Thymus (tissue), 11 donors: ENCODE measurements around the gene SLC27A4. TPM values are rescaled to one million over a fixed set of nuclear protein-coding genes. Genes with fewer than 3 reads are reported as not detected.
"Not testable (repeated sequence)": the region's sequence is repeated elsewhere in the genome, so short reads cannot be mapped to it uniquely, and the experiment has no call there.

ENCODE experiments used
- DNase-seq, 9 donors: peaks; one replicate each; pipeline ENCODE4 v3.0.0-alpha.2; 2013; ENCODE audit warnings: low spot score in 9 of 9, low read depth in 6 of 9, missing footprints in 1 of 9
- H3K27ac ChIP-seq, 2 donors: one replicate each; pipeline ENCODE4 v1.5.1; 2013; ENCODE audit warnings: control low read depth in 1 of 2, low read depth in 1 of 2, low read length in 1 of 2, mild to moderate bottlenecking in 1 of 2, moderate library complexity in 1 of 2
- H3K27me3 ChIP-seq, 2 donors: one replicate each; pipeline ENCODE4 v1.5.1; 2013; ENCODE audit warnings: low read length in 1 of 2; ENCODE audit not compliant: control insufficient read depth in 2 of 2, insufficient read depth in 1 of 2
- H3K36me3 ChIP-seq, 2 donors: one replicate each; pipeline ENCODE4 v1.5.1; 2013; ENCODE audit warnings: low read length in 1 of 2, mild to moderate bottlenecking in 1 of 2, moderate library complexity in 1 of 2; ENCODE audit not compliant: control insufficient read depth in 2 of 2, insufficient read depth in 2 of 2
- H3K4me1 ChIP-seq, 2 donors: one replicate each; pipeline ENCODE4 v1.5.1; 2013; ENCODE audit warnings: low read length in 2 of 2; ENCODE audit not compliant: control insufficient read depth in 2 of 2, insufficient read depth in 2 of 2
- H3K4me3 ChIP-seq, 2 donors: one replicate each; pipeline ENCODE4 v1.5.1; 2013; ENCODE audit warnings: low read length in 2 of 2, control low read depth in 1 of 2, mild to moderate bottlenecking in 1 of 2
- H3K9me3 ChIP-seq, 2 donors: one replicate each; pipeline ENCODE4 v1.5.1; 2013; ENCODE audit warnings: low read length in 1 of 2, mild to moderate bottlenecking in 1 of 2; ENCODE audit not compliant: control insufficient read depth in 2 of 2, insufficient read depth in 1 of 2
- WGBS: extraction: QIAGEN DNeasy Blood & Tissue Kit; methylation state at CpG from one replicate; pipeline ENCODE4 v1.1.7; 2013; 5-methylcytosine and 5-hydroxymethylcytosine counted together
- polyA plus RNA-seq: library from polyadenylated mRNA; stranded (reverse); fragments of 200-250 nt; gene quantifications from one replicate; pipeline ENCODE4 v1.2.3, GENCODE V29; 2013
- total RNA-seq: library from RNA; stranded (reverse); fragments of 120-200 nt; gene quantifications from one replicate; pipeline ENCODE4 v1.2.4, GENCODE V29; 2013
- donor health status: healthy.

The SLC27A4 gene
- total and polyA plus RNA-seq, 2 donors, result 6.7 to 20.7 TPM

- H3K4me1 ChIP-seq, result peaks cover 0 to 15% of the 10 kb centered on the region in 2 donors
- H3K36me3 ChIP-seq, result peaks cover 12 to 16% of the 10 kb centered on the region in 2 donors
- not testable (repeated sequence) for H3K27ac ChIP-seq, H3K9me3 ChIP-seq, H3K4me3 ChIP-seq, H3K27me3 ChIP-seq, DNase-seq
- 96% methylated on average over 15 of the region's 15 CpGs for WGBS
Measured at GRCh38 chr9:128338852-128339614, 1.3 kb upstream of the SLC27A4 start.

GRCh38 chr9:128340691-128341434 lies 536 bp downstream of the SLC27A4 start:
- no peaks in the 10 kb centered on the region for H3K9me3 ChIP-seq
- no peaks in the 10 kb centered on the region for H3K27me3 ChIP-seq
- H3K36me3 ChIP-seq, result peaks cover 26% of the 10 kb centered on the region in 2 donors
- peak in 3 of 9 donors; percentile 11 to 39 (median 22) for DNase-seq
- peaks cover 0 to 15% of the 10 kb centered on the region in 2 donors for H3K4me1 ChIP-seq
- peak overlapping the region; percentile 66 to 67 for H3K4me3 ChIP-seq
- peak overlapping the region in 1 of 2 donors; percentile 62 for H3K27ac ChIP-seq
- WGBS, result 2% methylated on average over 48 of the region's 48 CpGs

DNA sequence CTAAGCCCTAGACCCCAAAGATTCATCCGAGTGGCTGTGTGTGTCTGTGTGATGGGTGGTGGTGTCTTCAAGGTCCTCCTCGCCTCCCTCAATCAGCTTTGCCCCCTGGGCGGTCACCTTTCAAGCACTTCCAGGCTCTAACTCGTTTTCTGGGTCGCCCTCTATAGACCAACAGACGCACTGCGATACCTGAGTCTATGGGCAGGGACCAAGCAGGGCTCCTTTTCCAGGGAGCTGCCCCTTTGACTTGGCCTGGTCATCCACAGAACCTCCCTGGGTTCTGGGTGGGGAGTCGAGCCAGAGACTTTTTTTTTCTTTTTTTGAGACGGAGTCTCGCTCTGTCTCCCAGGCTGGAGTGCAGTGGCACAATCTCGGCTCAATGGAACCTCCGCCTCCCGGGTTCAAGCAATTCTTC lies 1.1 kb downstream of the SLC27A4 start:
- WGBS, result 37% methylated on average over 13 of the region's 13 CpGs
- peaks cover 0 to 15% of the 10 kb centered on the region in 2 donors for H3K4me1 ChIP-seq
- no peak overlapping the region for H3K27ac ChIP-seq
- H3K27me3 ChIP-seq, result no peaks in the 10 kb centered on the region
- peak in 5 of 9 donors; percentile 43 to 80 (median 60) for DNase-seq
- no peaks in the 10 kb centered on the region for H3K9me3 ChIP-seq
- peak overlapping the region; percentile 66 to 67 for H3K4me3 ChIP-seq
- H3K36me3 ChIP-seq, result peaks cover 26 to 28% of the 10 kb centered on the region in 2 donors

GRCh38 chr9:128342971-128343680 lies 2.8 kb downstream of the SLC27A4 start:
- H3K4me3 ChIP-seq, result no peak overlapping the region
- no peak for DNase-seq
- peaks cover 35% of the 10 kb centered on the region in 2 donors for H3K36me3 ChIP-seq
- peaks cover 0 to 15% of the 10 kb centered on the region in 2 donors for H3K4me1 ChIP-seq
- H3K27ac ChIP-seq, result no peak overlapping the region
- WGBS, result 96% methylated on average over 8 of the region's 8 CpGs
- no peaks in the 10 kb centered on the region for H3K27me3 ChIP-seq
- H3K9me3 ChIP-seq, result no peaks in the 10 kb centered on the region

- Histone ChIP-seq H3K27me3 (no peaks in the 10 kb centered on the region), H3K36me3 (peaks cover 41 to 42% of the 10 kb centered on the region in 2 donors), H3K4me1 (peaks cover 0 to 15% of the 10 kb centered on the region in 2 donors), H3K4me3 (no peak overlapping the region), H3K27ac (no peak overlapping the region), H3K9me3 (no peaks in the 10 kb centered on the region)
- WGBS, result over 99% methylated on average over 4 of the region's 4 CpGs
- DNase-seq, result no peak
Measured at GRCh38 chr9:128343855-128344254, 3.5 kb downstream of the SLC27A4 start.

DNA sequence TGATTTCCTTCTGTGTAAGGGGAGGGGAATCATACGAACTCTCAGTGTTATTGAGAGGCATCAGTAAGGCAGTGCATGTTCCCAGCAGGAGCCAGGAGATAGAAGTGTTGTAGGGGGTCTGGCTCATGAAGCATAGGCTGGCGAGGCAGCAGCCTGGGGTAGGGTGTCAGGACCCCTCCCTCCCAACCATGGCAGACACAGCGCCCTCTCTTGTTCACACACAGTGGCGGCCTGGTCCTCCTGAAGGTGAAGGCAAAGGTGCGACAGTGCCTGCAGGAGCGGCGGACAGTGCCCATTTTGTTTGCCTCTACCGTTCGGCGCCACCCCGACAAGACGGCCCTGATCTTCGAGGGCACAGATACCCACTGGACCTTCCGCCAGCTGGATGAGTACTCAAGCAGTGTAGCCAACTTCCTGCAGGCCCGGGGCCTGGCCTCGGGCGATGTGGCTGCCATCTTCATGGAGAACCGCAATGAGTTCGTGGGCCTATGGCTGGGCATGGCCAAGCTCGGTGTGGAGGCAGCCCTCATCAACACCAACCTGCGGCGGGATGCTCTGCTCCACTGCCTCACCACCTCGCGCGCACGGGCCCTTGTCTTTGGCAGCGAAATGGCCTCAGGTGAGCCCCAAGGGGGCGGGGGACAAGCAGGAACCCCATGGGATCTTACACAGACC lies 4.7 kb downstream of the SLC27A4 start:
- DNase-seq, result no peak
- no peak overlapping the region for H3K27ac ChIP-seq
- H3K4me1 ChIP-seq, result peaks cover 0 to 10% of the 10 kb centered on the region in 2 donors
- no peaks in the 10 kb centered on the region for H3K9me3 ChIP-seq
- H3K27me3 ChIP-seq, result no peaks in the 10 kb centered on the region
- WGBS, result 98% methylated on average over 28 of the region's 28 CpGs
- no peak overlapping the region for H3K4me3 ChIP-seq
- peaks cover 45 to 52% of the 10 kb centered on the region in 2 donors for H3K36me3 ChIP-seq

DNA sequence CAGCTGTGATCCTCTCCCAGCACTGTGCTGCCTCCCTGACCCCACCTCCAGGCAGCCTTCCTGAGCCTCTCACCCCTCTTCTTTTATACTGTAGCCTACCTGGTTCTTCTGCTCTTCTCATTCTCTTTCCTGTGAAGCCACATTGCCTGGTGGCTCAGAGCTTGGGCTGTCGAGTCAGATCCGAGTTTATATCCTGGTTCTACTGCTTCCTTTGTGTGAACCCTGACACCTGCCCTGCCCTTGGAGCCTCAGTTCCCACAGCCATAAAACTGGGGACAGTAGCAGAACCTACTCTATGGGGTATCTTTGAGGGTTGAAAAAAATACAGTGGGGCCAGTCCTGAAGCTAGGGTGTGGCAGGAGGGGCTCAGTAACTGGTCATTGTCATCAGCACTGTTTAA lies 8.8 kb downstream of the SLC27A4 start:
- Histone ChIP-seq H3K27me3 (no peaks in the 10 kb centered on the region), H3K27ac (no peak overlapping the region), H3K36me3 (peaks cover 44 to 59% of the 10 kb centered on the region in 2 donors), H3K9me3 (no peaks in the 10 kb centered on the region), H3K4me1 (no peaks in the 10 kb centered on the region), H3K4me3 (no peak overlapping the region)
- DNase-seq, result no peak
- WGBS, result 100% methylated on average over 2 of the region's 2 CpGs

DNA sequence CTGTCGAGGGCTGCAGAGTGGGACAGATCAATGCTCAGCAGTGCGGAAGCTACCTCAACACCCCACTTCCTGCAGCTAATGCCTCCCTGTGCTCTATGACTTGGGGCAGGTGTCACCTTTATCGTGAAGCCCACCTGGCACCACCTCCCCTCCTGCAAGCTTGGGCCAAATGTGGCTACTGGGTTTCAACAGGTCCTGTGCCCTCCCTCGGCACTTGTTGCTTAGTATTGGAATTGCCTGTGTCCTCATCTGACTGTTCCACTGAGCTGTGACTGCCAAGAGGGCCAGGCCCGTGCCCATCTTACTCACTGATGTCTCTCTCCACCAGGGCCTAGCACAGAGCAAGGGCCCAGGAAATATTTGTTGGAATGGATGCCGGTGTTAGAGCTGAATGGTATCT lies 9.4 kb downstream of the SLC27A4 start:
- no peak for DNase-seq
- WGBS, result 98% methylated on average over 6 of the region's 6 CpGs
- Histone ChIP-seq H3K27ac (no peak overlapping the region), H3K4me3 (no peak overlapping the region), H3K4me1 (no peaks in the 10 kb centered on the region), H3K36me3 (peaks cover 38 to 60% of the 10 kb centered on the region in 2 donors), H3K9me3 (no peaks in the 10 kb centered on the region), H3K27me3 (no peaks in the 10 kb centered on the region)
